GM19099 (cell line): ENCODE data around the gene FUT6.

Experiments
- POLR2A ChIP-seq: IDR thresholded peaks from 3 replicates; pipeline ENCODE4 v1.6.1; 2011; ENCODE audit warnings: low read depth; ENCODE audit not compliant: insufficient read length; ENCODE audit errors: extremely low read depth

Gene FUT6, protein sequence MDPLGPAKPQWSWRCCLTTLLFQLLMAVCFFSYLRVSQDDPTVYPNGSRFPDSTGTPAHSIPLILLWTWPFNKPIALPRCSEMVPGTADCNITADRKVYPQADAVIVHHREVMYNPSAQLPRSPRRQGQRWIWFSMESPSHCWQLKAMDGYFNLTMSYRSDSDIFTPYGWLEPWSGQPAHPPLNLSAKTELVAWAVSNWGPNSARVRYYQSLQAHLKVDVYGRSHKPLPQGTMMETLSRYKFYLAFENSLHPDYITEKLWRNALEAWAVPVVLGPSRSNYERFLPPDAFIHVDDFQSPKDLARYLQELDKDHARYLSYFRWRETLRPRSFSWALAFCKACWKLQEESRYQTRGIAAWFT

DNA sequence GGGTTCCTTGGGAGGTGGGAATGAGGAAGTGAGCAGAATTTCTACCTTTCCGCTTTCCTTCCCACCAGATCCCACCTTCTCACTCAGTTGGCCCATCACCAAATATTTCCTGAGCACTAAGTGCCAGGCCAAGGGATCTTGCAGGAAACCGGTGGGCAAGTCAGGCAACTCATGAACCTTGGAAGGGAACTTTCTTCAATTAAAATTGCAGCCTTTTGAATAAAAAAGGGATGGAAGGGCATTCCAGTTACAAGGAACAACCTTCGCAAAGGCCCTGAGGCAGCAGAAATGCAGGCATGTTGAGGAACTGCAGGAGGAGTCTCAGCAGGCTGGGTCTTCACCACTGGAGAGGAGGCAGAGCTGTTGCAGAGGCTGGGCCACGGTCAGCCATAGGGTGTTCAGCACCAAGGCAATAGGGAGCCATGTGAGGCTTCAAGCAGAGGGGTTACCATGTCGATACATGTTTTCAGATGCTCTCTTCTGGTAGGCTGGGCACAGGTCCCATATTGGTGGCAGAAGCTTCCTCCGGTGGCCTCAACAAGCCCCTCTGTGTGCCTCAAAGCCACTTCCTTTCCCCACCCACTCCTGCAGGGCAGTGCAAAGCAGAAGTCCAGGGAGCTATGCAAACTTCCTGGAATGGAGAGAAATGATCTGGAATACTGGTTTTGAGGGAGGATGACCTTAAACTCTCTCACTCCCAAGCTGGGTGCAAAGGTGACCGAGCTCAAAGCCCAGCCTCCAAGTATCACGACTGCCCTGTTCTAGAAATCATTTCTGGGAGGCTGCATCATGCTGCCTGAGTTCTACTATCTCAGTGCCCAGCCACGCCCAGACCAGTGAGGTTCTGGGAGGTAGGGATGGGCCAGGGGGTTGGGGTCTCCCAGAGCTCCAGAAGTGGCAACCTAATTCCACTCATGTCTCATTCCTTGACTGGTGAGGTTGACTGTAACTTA is at the start of gene FUT6:
TSS of gene FUT6 (minus strand) at position 638 of the 953 bp plus-strand sequence. CDS start 7,135 bp downstream, outside the sequence.
- no peak for TF ChIP-seq POLR2A

DNA sequence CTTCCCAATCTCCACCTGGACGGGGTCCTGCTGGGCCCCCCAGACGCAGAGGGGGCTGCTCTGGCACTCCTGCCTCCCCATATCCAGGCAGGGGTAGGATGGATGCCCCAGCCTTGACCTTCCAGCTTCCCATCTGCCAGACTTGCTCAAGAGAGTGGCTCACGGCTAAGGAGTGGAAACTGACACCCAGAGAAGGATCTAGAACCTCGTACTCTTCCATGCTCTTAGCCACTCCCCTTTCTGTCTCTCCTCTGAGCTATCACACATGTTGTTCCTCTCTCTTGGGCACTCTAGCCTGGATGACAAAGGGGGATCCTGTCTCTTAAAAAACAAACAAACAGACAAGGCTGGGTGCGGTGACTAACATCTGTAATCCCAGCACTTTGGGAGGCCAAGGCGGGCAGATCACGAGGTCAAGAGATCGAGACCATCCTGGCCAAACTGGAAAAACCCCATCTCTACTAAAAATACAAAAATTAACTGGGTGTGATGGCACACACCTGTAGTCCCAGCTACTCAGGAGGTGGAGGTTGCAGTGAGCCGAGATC is 43.0 kb upstream of the FUT6 start:
- no peak for TF ChIP-seq POLR2A

DNA sequence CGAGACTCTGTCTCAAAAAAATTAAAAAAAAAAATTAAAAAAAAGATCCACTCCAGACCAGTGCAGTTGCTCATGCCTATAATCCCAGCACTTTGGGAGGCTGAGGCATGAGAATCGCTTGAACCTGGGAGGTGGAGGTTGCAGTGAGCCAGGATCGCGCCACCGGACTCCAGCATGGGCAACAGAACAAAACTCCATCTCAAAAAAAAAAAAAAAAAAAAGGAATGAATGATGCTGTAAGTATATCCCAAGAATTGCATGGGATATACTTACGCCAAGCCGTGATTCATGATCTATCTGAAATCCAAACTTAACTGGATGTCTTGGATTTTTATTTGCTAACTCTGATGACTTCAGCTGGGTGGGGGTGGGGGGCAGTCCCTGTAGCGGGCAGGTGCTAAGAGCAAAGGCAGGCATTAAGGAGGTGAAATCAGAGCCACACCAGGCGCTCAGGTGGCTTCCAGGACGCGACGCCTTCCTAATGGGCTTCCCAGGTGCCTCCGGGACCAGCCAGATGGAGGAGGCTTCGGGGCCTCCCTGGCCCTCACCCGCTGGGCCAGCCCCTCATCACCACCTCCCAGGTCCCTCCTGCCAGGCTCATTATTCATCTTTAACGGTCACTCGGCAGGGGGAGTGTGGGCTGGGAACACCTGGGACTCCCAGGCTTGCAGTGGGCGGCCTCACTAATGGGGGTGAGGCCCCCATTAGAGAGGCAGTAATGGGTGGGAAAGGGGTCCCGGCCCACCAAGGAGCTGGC is 42.2 kb upstream of the FUT6 start:
- TF ChIP-seq POLR2A: no peak

DNA sequence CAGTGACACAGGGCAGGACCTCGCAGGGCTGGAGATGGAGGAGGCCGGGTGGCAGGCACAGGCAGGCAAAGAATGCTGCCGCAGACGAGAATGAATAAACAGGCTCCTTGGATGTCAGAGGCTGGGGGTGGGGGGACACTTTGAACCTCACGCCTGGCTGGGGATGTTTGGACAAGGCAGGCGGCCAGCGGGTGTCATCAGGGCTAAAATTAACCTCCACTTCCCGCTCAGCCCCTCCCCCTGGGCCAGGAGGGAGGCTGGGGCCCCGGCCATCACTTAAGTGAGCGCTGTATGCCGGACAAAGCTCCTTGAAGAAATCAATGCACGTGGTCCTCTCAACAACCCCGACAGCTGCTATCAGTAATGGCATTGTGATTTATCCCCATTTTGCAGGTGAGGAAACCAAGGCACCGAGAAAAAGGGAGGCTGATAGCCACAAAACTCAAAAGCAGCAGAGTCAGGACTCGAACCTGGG is 41.1 kb upstream of the FUT6 start:
- TF ChIP-seq POLR2A: no peak

DNA sequence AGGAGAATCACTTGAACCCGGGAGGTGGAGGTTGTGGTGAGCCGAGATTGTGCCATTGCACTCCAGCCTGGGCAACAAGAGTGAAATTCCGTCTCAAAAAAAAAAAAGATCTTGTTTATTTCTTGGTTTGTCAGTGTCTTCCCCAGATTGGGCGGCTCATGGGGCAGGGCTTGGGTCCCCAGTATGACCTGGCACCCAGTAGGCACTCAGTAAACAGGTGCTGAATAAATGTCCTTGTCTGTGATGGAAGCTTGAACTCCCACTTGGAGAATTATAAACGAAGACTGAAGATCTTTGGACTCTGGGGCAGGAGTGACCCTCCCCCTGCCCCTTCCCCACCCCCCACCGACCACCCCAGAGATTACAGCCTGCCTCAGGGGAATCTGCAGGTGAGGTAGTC is 40.7 kb upstream of the FUT6 start:
- TF ChIP-seq POLR2A: no peak

DNA sequence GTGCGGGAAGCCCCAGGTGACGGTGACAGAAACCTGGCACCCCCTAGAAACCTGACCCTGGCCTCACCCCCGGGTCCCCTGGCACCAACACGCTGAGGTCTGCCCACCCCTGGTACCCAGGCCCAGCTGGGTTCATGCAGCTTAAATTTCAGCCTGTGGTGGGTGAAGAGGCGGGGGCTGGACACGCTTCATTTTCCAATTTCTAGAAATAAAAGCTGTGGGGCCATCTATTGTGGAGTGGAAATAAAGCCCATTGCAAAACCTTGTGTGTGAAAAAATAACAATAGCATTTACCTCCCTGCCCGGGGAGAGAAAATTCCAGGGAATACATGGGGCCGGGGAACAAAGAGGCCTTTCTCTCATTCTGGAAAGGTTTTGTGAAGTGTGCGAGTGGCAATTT is 38.4 kb upstream of the FUT6 start:
- TF ChIP-seq POLR2A: no peak

DNA sequence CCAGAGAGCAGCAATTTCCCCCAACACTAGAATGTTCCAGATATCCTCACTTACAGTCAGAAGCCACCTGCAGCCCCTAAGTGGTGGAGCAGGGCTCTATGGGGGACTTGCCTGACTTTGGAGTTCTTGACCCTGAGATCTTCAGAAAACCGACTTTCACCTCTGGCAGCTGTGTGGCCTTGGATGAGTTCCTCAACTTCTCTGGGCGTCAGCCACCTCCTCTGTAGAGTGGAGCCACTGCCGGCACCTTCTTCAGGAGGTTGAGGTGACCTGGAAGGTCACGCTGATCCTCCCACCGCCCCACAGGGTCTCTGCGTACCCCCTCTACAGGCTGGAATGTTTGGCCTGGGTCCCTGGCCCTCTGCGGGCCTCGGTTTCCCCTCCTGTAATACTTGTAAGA is 37.9 kb upstream of the FUT6 start:
- TF ChIP-seq POLR2A: no peak

DNA sequence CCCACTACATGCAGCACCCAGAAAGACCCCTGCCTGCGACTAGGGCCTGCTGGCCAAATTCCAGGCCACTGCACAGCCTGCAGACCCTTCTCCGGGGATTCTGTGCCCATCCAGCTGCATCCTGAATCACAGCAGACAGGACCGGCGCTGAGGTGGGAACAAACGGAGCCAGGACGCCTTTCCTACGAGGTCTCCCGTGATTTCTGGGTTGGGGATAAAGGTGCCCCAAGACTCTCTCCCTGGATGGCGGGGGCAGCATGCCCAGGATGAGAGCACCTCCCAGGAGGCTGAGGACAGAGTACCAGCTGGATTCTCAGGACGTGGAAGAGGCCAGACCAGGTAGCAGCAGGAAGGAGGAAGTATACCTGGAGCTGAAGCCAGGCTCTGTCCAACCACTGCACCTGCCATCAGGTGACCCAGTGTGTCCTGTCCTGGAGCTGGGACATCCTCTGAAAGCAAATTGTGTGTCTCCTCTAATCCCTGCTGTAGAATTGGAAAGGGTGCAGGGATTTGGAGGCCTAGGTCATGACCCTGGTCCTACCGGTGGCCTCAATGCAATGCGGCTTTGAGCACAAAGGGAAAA is 34.2 kb upstream of the FUT6 start:
- TF ChIP-seq POLR2A: no peak

DNA sequence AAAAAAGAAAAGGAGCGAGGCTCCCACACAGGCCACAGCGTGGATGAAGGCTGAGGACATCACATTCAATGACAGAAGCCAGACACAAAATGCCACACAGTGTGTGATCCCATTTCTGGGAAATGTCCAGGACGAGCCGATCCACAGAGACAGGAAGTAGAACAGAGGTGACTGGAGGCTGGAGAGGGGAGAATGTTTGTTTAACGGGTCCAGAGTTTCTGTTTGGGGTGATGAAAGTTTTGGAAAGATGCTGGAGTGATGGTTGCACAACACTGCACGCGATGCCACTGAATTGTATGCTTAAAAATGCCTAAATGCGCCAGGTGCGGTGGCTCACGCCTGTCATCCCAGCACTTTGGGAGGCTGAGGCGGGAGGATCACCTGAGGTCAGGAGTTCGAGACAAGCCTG is 31.5 kb upstream of the FUT6 start:
- no peak for TF ChIP-seq POLR2A

DNA sequence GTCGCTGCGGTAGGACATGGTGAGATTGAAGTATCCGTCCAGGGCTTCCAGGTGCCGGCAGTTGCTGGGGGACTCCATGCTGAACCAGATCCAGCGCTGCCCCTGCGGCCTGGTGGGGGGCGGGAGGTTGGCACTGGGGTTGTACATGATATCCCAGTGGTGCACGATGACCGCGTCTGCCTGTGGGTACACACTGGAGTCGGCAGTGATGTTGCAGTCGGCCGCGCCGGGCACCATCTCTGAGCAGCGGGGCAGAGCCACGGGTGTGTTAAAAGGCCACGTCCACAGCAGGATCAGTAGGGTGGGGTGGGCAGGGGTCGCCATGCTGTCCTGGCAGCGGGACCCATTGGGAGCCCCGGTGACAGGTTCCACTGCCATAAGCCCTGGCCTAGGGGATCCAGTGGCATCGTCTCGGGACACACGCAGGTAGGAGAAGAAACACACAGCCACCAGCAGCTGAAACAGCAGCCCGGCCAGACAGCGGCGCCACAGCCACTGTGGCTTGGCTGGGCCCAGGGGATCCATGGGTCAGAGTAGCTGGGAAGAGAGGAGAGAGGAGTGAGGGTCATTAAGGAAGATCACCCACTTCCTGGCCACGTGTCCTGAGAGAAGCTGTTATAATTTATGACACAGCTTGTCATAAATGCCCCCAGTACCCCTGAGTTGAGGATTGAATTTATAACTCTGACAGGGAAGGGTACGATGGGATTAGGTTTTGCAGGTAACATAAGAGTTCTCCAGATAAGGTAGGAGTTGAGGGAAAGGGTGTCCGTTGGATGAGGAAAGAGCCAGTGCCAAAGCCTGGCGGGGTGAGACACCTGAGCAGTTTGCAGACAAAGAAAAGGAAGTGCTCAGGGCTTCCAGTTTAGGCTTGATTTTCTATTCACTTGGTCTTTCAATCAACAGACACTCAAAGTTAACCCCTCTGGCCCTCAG is 28.0 kb upstream of the FUT6 start:
- TF ChIP-seq POLR2A: no peak

DNA sequence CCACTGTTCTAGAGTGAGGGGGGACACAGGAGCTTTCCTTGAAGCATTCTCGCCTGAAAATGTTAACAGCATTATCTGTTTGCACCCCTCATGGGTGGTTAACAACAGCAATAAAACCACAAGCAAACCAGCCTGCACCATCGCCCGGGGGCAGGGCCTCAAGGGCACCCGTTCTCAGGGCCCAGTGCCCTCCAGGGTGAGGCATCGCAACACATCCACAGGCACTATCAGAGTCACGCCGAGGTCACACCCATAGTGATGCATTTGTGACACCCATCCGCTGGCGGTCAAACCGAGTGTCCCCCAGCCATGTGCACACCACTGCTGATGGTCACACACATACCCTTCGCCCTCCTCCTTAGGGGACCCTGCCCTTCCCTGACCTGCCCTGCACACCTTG is 26.3 kb upstream of the FUT6 start:
- no peak for TF ChIP-seq POLR2A

DNA sequence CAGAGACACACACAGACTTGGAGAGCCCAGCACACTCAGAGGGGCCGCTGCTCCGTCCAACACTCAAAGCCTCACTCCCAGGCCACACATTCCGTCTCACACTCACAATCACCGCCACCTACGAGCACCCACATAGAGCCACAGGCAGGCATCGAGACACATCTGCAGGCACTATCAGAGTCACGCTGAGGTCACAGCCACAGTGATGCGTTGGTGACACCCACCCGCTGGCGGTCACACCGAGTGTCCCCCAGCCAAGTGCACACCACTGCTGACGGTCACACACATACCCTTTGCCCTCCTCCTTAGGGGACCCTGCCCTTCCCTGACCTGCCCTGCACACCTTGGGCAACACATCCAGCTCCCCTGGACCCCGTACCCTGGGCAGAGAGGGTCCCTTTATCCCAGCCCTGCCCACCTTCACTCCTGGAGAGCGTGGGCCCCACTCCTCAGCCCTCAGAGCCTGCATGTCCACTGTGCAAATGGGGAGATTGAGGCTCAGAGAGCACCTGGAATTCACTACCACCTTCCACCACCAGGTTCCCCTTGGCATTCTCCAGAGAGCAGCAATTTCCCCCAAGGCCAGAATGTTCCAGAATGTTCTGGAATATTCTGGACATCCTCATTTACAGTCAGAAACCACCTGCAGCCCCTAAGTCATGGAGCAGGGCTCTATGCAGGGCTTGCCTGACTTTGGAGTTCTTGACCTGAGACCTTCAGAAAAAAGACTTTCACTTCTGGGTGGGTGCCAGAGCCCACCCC is 25.4 kb upstream of the FUT6 start:
- no peak for TF ChIP-seq POLR2A

DNA sequence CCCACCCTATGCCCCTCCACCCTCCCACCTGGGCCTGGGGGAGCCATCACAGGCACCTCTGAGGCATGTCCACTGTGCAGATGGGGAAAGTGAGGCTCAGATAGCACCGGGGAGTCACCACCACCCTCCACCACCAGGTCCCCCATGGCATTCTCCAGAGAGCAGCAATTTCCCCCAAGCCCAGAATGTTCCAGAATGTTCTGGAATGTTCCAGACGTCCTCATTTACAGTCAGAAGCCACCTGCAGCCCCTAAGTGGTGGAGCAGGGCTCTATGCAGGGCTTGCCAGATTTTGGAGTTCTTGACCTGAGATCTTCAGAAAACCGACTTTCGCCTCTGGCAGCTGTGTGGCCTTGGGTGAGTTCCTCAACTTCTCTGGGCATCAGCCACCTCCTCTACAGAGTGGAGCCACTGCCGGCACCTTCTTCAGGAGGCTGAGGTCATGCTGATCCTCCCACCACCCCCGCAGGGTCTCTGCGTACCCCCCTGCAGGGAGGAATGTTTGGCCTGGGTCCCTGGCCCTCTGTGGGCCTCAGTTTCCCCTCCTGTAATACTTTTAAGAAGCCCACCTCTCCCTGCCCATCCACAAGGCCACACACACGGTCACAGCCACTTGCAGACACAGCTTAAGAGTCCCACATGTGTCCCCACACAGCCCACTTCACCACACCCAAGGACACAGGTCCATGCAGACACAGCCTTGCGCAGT is 24.7 kb upstream of the FUT6 start:
- no peak for TF ChIP-seq POLR2A
